Effector CD4-positive, alpha-beta T cell (primary cell): ENCODE data around the gene CTPS1.
A peak's percentile ranks its signal among the peaks of the same experiment; 100 is the strongest.

ENCODE experiments used
- DNase-seq: peaks from one replicate; pipeline ENCODE4 v3.0.0-alpha.2; 2020

The CTPS1 gene

GRCh38 chr1:40998668-40999067 is 19.2 kb downstream of the CTPS1 start:
- DNase-seq: no peak

GRCh38 chr1:41003127-41003639 is 23.7 kb downstream of the CTPS1 start:
- no peak for DNase-seq

- peak; percentile 78 for DNase-seq
Measured at GRCh38 chr1:41003640-41004220, 24.2 kb downstream of the CTPS1 start.

GRCh38 chr1:41005876-41006275 is 26.4 kb downstream of the CTPS1 start:
- DNase-seq: no peak

GRCh38 chr1:41006942-41007865 is 27.7 kb downstream of the CTPS1 start:
- no peak for DNase-seq

- DNase-seq: no peak
Measured at GRCh38 chr1:41009466-41009865, 30.0 kb downstream of the CTPS1 start.

- no peak for DNase-seq
Measured at GRCh38 chr1:41010345-41010744, 30.8 kb downstream of the CTPS1 start.

GRCh38 chr1:41013024-41013423 is 33.5 kb downstream of the CTPS1 start:
- no peak for DNase-seq

GRCh38 chr1:41013796-41014195 is 34.3 kb downstream of the CTPS1 start:
- no peak for DNase-seq

GRCh38 chr1:41014871-41015270 is 35.4 kb downstream of the CTPS1 start:
- no peak for DNase-seq

GRCh38 chr1:41015281-41015896 is 35.9 kb downstream of the CTPS1 start:
- DNase-seq: no peak

- DNase-seq: no peak
Measured at GRCh38 chr1:41015897-41016470, 36.5 kb downstream of the CTPS1 start.

GRCh38 chr1:41017141-41018017 is 37.9 kb downstream of the CTPS1 start:
- DNase-seq: no peak

GRCh38 chr1:41018018-41018410 is 38.5 kb downstream of the CTPS1 start:
- no peak for DNase-seq

GRCh38 chr1:41019353-41019745 is 39.9 kb downstream of the CTPS1 start:
- no peak for DNase-seq

- DNase-seq: no peak
Measured at GRCh38 chr1:41020109-41020576, 40.6 kb downstream of the CTPS1 start.

- no peak for DNase-seq
Measured at GRCh38 chr1:41020654-41021053, 41.2 kb downstream of the CTPS1 start.

- no peak for DNase-seq
Measured at GRCh38 chr1:41021526-41022308, 42.2 kb downstream of the CTPS1 start, which contains the start of gene SLFNL1. SLFNL1 (minus strand) TSS chr1:41021725; CDS start chr1:41020660, 1,065 bp downstream.

- no peak for DNase-seq
Measured at GRCh38 chr1:41022424-41022823, 42.9 kb downstream of the CTPS1 start.

- no peak for DNase-seq
Measured at GRCh38 chr1:41023279-41023990, 43.9 kb downstream of the CTPS1 start.
